H1 (cell line): ENCODE data around the gene GRAMD1B.

Experiments
- NRF1 ChIP-seq: IDR thresholded peaks from 2 replicates; pipeline ENCODE4 v1.6.1; 2011; ENCODE audit warnings: mild to moderate bottlenecking, low read depth, low read length, improper control_type of control experiment
- TF ChIP-seq, protein P1 (sequence below), 3 experiments: IDR thresholded peaks; 1 replicate in 2 of 3; 2 replicates in 1 of 3; pipeline versions ENCODE4 v1.5.1 to v1.6.1; 2011; ENCODE audit warnings: low read length in 3 of 3, mild to moderate bottlenecking in 3 of 3, inconsistent platforms in 2 of 3, low read depth in 1 of 3, moderate library complexity in 1 of 3; ENCODE audit not compliant: insufficient read depth in 1 of 3; ENCODE audit errors: control extremely low read depth in 1 of 3

DNA sequence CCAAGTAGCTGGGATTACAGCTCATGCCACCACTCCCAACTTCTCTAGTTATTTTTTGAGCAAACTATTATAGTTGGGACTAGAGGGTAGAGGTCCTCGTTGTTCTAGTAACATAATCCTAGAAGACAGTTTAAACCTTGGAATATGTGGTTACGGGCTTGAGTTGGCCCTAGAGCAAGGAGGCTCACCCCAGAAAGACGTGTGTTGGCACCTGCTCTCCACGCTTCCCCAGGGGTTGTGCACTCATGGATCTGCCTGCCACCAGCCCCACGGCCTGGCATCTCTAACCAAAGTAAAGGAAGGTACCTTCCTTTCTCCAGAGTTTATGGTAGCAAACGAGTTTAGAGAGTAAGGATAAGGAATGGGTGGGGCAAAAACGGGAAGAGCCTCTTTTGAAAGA, 145.4 kb downstream of the GRAMD1B start:
- TF ChIP-seq, protein P1, sequence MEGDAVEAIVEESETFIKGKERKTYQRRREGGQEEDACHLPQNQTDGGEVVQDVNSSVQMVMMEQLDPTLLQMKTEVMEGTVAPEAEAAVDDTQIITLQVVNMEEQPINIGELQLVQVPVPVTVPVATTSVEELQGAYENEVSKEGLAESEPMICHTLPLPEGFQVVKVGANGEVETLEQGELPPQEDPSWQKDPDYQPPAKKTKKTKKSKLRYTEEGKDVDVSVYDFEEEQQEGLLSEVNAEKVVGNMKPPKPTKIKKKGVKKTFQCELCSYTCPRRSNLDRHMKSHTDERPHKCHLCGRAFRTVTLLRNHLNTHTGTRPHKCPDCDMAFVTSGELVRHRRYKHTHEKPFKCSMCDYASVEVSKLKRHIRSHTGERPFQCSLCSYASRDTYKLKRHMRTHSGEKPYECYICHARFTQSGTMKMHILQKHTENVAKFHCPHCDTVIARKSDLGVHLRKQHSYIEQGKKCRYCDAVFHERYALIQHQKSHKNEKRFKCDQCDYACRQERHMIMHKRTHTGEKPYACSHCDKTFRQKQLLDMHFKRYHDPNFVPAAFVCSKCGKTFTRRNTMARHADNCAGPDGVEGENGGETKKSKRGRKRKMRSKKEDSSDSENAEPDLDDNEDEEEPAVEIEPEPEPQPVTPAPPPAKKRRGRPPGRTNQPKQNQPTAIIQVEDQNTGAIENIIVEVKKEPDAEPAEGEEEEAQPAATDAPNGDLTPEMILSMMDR (IDR thresholded peaks at IDR 0.05; ENCODE audit: control extremely low read depth in 1 of 3, insufficient read depth in 1 of 3, low read depth in 1 of 3, low read length in 3 of 3): no peak
- no peak for TF ChIP-seq NRF1
